CD4-positive, alpha-beta T cell treated with Interleukin-6 at 100 ng/mL for 8 hours (primary cell): Measurements from ENCODE around the gene C21orf91.

Experiments used
- DNase-seq: peaks from one replicate; pipeline ENCODE4 v3.0.0-alpha.2; 2020; ENCODE audit warnings: mixed read lengths, low spot score

C21orf91 gene

GRCh38 chr21:17797967-17798366, 21.2 kb downstream of the C21orf91 start:
- DNase-seq = no peak

- no peak for DNase-seq
These were observed 22.7 kb downstream of the C21orf91 start for GRCh38 chr21:17796503-17796902.

DNA sequence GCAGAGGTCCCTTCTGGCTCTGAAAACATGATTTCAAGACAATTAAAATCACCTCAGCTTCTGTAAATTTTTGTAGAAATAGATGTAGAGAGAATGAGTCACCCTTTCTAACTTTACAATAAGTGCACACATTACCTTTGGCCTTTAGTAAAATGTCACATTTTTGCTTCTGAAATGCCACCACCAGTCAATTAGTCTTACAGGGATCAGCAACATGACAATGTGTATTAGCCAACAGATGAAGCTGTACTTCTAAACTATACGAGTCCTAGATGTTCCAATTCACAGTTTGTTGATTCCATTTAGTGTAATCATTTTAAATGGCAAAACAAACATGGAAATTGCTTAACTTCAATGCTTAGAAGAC, 23.1 kb downstream of the C21orf91 start:
- DNase-seq = no peak

GRCh38 chr21:17795146-17796036, 23.8 kb downstream of the C21orf91 start:
- DNase-seq = no peak

DNA sequence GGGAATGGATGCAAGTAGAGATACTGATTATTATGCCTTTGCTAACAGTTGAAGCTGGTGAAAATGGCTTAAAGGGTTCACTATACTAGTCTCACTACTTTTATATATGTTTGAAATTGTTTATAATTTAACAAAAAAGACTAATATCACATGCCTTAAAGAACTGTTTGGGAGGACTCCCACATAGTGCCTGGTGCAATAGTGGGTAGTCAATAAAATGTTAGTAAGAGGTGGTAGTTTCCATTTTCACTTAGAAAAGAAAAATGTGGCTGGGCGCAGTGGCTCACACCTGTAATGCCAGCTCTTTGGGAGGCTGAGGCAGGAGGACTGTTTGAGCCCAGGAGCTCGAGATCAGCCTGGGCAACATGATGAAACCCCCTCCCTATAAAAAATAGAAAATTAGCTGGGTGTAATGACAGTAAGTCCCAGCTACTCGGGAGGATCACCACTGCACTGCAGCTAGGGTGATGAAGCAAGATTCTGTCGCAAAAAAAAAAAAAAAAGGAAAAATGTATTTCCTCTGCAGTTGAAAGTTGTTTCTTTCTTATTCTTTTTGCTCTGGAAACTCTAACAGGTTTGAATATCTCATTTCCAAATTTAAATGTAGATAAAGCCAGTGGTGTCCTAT, 24.5 kb downstream of the C21orf91 start:
- no peak for DNase-seq

- DNase-seq = peak; percentile 16
These were observed 25.7 kb downstream of the C21orf91 start for GRCh38 chr21:17793246-17794123.

DNA sequence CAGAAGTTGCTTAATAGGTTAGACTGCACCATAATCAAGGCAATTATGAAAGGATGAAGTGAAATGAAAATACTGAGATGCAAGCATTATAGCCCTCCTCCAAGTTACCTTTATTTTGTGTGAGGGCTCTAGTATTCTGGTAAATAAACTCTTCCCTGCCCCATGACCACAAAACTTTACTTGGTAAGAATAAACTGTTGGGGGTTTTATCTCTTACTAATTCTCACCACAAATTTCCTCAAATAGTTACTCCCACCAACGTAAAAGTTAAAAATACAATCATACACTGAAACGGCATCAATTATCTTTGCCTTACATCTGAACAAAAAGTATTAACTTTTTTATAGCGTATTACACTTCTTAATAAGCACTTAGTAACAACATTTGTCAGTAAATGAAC, 29.5 kb downstream of the C21orf91 start:
- DNase-seq = peak; percentile 15

- no peak for DNase-seq
These were observed 30.1 kb downstream of the C21orf91 start for GRCh38 chr21:17789069-17789468.

- no peak for DNase-seq
These were observed 32.3 kb downstream of the C21orf91 start for GRCh38 chr21:17786851-17787181.

GRCh38 chr21:17786071-17786850, 32.9 kb downstream of the C21orf91 start:
- DNase-seq = no peak

DNA sequence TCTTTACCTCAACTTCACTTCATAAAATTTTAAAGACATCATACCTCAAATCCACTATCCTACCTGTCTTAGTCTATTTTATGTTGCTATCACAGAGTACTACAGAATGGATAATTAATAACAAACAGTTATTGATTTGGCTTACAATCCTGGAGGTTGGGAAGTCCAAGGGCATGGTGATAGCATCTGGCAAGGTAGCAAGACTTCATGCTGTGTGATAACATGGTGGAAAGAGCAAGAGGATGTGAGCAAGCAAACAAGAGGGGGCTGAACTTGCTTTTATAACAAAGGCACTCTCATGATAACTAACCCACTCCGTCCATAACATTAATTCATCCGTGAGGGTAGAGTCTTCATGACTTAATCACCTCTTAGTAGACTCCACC, 33.8 kb downstream of the C21orf91 start:
- DNase-seq = no peak

DNA sequence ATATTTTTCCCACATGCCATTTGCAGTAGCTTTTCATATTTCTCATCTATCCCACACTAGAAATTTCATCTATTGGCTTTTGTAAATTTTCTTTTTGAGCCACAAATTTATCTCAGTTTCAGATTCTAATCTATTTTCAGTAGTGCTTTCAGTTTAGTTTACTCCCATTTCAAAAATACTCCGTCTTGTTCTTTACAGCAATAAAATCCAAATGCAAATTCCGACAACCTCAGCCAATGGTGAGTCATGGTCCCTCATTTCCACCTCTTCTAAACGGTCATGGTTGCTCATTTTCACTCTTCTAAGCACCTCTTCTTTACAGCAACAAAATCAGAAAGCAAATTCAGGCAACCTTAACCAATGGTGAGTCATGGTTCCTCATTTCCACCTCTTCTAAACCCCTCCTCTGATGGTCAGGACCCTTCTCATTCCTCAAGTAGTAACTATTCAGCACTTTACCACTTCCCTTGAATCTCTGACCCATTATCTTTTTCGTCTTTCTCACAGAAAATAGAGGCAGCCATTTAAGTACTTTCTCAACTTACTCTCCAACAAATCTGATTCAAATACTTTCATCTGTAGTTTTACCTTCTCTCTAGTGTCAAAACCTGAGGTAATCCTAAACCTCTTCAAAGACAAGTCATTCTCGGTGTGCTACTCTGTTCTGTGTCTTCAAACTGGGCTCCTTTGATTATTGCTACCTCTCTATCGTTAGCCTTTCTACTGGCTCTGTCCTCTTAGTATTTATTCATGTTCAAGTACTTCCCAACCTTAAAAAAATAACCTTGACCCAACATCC, 34.4 kb downstream of the C21orf91 start:
- DNase-seq = peak; percentile 31

DNA sequence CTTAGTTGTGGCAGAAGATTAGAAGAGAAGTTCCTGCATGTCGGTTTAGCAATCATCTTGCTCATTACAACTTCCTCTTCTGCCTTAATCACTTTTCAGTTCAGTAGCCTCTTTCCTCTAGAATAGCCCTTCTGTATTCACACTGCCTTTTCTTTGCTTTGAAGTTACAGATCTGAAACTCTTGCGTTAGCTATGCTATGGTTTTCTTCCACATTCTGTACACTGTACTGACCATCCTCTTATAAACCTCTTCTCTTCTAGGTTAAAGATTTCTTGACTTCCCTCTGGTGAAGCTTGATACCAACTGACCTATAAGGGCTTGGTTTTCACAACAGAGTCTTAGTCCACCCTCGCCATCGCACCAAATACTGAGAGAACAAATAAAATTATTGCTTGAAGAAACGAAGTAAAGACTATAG, 35.0 kb downstream of the C21orf91 start:
- peak; percentile 36 for DNase-seq

- DNase-seq = peak; percentile 56
These were observed 35.5 kb downstream of the C21orf91 start for GRCh38 chr21:17783481-17784179.

GRCh38 chr21:17783003-17783402, 36.2 kb downstream of the C21orf91 start:
- DNase-seq = no peak

GRCh38 chr21:17782051-17782450, 37.1 kb downstream of the C21orf91 start:
- peak; percentile 54 for DNase-seq

- DNase-seq = no peak
These were observed 37.6 kb downstream of the C21orf91 start for GRCh38 chr21:17781524-17781923.

GRCh38 chr21:17780539-17780938, 38.6 kb downstream of the C21orf91 start:
- peak; percentile 67 for DNase-seq

DNA sequence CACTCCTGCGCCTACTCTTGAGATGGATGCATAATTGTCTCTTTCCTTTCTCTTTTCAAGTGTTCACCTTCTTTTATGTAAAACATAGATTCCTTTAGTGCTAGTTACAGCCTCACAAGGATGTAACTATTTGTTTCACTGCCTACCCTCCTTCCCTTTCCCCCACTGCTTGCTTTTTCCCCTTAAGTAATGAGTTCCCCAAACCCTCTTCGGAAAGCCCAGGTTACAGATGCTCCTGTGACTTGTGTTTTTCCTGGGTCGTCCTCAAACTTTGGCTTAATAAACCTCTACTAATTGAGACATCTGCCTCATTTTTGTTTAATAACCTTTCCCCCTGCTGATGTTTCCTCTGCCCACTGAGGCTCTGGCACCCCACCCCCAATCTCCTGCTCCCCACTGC, 39.2 kb downstream of the C21orf91 start:
- no peak for DNase-seq

DNA sequence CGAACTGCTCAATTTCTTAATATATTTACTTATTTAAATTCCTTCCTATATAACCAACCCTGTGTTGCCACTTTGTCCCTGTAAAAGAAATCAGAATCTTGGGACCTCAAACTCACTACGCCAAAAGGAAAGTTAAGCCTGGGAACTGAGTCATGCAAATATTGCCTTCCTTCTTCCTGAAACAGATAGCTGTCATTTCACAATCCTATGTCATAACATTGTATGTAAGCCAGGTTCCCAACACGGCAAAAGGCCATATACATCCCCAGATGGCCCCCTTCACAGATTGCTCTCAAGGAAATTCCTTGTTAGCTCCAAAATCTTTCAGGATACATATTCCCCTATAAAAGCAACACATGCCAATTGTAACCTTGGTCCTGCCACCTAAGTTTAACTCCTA, 39.7 kb downstream of the C21orf91 start:
- no peak for DNase-seq
